Testis (tissue), 3 donors: ENCODE results near the gene HRC. TPM values are rescaled to one million over a fixed set of nuclear protein-coding genes. Genes with fewer than 3 reads are reported as not detected.
A peak's percentile ranks its signal among the peaks of the same experiment; 100 is the strongest.

Source experiments
- DNase-seq: peaks from one replicate; pipeline ENCODE4 v3.0.0-alpha.2; 2019
- H3K27ac ChIP-seq, 2 donors: fragments of 200-600 bp; sonication (generic); one replicate each; pipeline ENCODE4 v1.5.1; 2019
- H3K27me3 ChIP-seq: fragments of 200-600 bp; sonication (generic); one replicate; pipeline ENCODE4 v1.5.1; 2019
- H3K36me3 ChIP-seq: fragments of 200-600 bp; sonication (generic); one replicate; pipeline ENCODE4 v1.5.1; 2017; ENCODE audit warnings: low read depth; ENCODE audit errors: missing control alignments
- H3K4me1 ChIP-seq: fragments of 200-600 bp; sonication (generic); one replicate; pipeline ENCODE4 v1.5.1; 2019
- H3K4me3 ChIP-seq, 2 donors: fragments of 200-600 bp; sonication (generic); one replicate each; pipeline ENCODE4 v1.5.1; 2017 to 2019
- H3K9me3 ChIP-seq: fragments of 200-600 bp; sonication (generic); one replicate; pipeline ENCODE4 v1.5.1; 2017
- CTCF ChIP-seq, 3 experiments: fragments of 450-650 bp in 2 of 3; fragments of 200-600 bp in 1 of 3; sonication (generic) in 1 of 3; IDR thresholded peaks; one replicate each; pipeline ENCODE4 v1.5.1; 2016 to 2019; ENCODE audit warnings: antibody characterized with exemption in 3 of 3, mild to moderate bottlenecking in 2 of 3, moderate library complexity in 1 of 3
- POLR2A ChIP-seq: fragments of 450-650 bp; IDR thresholded peaks from one replicate; pipeline ENCODE4 v1.6.1; 2017; ENCODE audit warnings: antibody characterized with exemption, mild to moderate bottlenecking, moderate library complexity
- WGBS, 2 donors: methylation state at CpG; one replicate each; pipeline ENCODE4 v1.1.5; 2018; 5-methylcytosine and 5-hydroxymethylcytosine counted together
- intact Hi-C: fragments of 100-400 bp; cut with DNase I; formaldehyde crosslinking; loops from one replicate; pipeline ENCODE4 v1.15.1; 2023; ENCODE audit warnings: low total_unique reads
- polyA plus RNA-seq: library from polyadenylated mRNA; stranded (reverse); fragments of 350-450 nt; fragmentation: Illumina TruSeq; extraction: RNeasy Lipid Tissue Mini Kit (QIAGEN cat#74804); gene quantifications from one replicate; pipeline ENCODE4 v1.2.3, GENCODE V29; 2014; ENCODE audit warnings: low read depth, low replicate concordance; ENCODE audit not compliant: insufficient read depth
- total RNA-seq, 2 donors: library from RNA; depleted of rRNA; stranded (reverse); fragments of >200 nt; gene quantifications; one replicate each; pipeline ENCODE4 v1.2.3, GENCODE V29; 2016

HRC gene
- total and polyA plus RNA-seq, 3 donors from 2014 or later = 1.8 to 5.4 (median 4.1) TPM

DNA sequence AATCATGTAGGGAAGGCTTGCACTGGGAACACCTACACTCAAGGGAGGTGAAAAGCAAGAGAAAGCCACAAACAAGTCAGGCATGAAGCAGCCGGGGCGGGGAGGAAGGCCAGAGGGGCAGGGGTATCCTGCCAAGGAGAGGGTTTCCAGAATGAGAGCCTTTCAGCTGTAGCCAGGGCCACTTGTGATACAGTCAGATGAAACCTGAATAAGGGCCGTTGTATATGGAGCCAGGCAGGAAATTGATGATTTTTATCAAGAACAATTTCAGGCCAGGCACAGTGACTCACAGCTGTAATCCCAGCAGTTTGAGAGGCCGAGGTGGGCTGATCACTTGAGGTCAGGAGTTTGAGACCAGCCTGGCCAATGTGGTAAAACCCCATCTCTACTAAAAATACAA lies 6.8 kb upstream of the HRC start:
- DNase-seq = no peak
- intact Hi-C loops = no loop called here
- H3K4me3 ChIP-seq = no peak overlapping the region
- 62 to 78% methylated on average over 4 of the region's 4 CpGs for WGBS, 2 donors
- H3K27me3 ChIP-seq = no peaks in the 10 kb centered on the region
- no peaks in the 10 kb centered on the region for H3K9me3 ChIP-seq
- no peak for TF ChIP-seq CTCF (IDR thresholded peaks at IDR 0.05)
- no peak for TF ChIP-seq POLR2A
- no peaks in the 10 kb centered on the region for H3K36me3 ChIP-seq
- no peak overlapping the region for H3K27ac ChIP-seq
- peaks cover 8% of the 10 kb centered on the region for H3K4me1 ChIP-seq

- H3K27me3 ChIP-seq = no peaks in the 10 kb centered on the region
- no peaks in the 10 kb centered on the region for H3K36me3 ChIP-seq
- H3K27ac ChIP-seq = no peak overlapping the region
- intact Hi-C loops = no loop called here
- no peak for DNase-seq
- 89 to 95% methylated on average over 13 of the region's 13 CpGs for WGBS, 2 donors
- H3K4me3 ChIP-seq = no peak overlapping the region
- peaks cover 11% of the 10 kb centered on the region for H3K4me1 ChIP-seq
- no peaks in the 10 kb centered on the region for H3K9me3 ChIP-seq
- no peak for TF ChIP-seq POLR2A
- no peak for TF ChIP-seq CTCF (IDR thresholded peaks at IDR 0.05)
Observed at GRCh38 chr19:49160450-49161189, 5.4 kb upstream of the HRC start.

DNA sequence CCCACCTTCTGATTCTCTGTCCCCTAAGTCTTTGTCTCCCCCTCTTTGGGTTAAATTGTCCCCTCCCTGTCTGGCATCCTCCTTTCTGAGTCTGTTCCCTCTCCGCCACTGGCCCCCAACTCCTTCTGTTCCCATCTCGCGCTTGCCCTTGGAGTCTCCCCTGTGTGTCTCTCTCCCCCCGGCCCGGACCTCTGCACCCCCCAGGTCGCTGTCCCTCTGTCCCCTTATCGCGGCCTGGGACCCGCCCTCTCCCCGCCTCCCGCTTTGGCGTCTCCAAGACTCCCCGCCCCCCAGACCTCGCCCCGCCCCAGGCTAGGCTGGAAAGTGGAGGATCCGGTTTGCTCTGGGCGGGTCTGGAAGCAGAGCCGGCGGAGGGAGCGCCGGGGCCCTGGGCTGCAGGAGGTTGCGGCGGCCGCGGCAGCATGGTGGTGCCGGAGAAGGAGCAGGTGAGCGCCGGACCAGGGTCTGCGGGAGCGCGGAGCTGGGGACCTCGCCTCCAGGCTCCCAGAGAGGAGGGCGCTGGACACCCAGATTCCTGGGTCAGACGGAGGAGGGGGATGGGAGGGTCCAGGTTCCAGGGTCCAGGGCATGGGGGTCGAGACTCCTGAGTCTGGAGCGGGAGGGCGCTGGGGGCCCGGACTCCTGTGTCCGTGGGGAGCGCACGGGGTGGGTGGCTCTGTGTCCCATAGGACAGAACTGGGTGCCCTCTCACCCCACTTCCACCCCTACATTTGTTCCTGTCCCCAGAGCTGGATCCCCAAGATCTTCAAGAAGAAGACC lies 2.4 kb upstream of the HRC start, which contains the start of gene TRPM4:
TRPM4 (plus strand) TSS at position 348 of the 780 bp plus-strand sequence; CDS start at position 423, 75 bp downstream.
- H3K27ac ChIP-seq = peak within 1 kb of the TSS; percentile 70 to 85
- WGBS, 2 donors = 1 to 4% methylated on average over 13 to 38 of the region's 41 CpGs
- no peaks in the 10 kb centered on the region for H3K36me3 ChIP-seq
- H3K9me3 ChIP-seq = no peaks in the 10 kb centered on the region
- TF ChIP-seq POLR2A (peak; percentile 33), CTCF (IDR thresholded peaks at IDR 0.05) (no peak)
- peak within 1 kb of the TSS; percentile 73 to 76 for H3K4me3 ChIP-seq
- intact Hi-C loops = no loop called here
- no peaks in the 10 kb centered on the region for H3K27me3 ChIP-seq
- DNase-seq = peak; percentile 94
- H3K4me1 ChIP-seq = peaks cover 15% of the 10 kb centered on the region

DNA sequence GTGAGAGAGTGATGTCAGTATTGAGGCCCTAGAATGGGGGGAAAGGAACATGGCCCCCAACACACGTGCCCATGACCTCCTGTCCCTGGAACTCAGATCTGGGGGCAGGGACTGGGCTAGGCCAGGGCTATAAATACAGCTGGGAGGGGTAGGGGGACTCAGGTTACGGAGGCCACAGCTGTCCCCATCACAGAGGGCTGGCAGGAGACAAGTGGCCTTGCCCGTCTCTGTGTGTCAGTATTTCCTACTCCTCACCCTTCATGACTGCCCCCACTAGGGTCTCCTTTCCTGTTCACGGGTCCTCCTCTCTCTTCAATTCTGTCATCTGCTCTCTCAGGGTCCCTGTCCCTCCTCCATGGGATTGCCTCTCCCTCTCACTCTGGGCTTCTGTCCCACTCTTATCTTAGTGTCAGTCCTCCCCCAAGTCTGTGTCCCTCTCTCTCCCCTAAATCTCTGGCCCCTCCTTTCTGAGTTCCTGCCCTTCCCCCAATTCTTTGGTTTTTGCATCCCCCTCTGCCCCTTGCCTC lies 687 bp upstream of the HRC start:
- H3K4me3 ChIP-seq = no peak overlapping the region
- H3K4me1 ChIP-seq = peaks cover 20% of the 10 kb centered on the region
- H3K27ac ChIP-seq = peak overlapping the region; percentile 50 to 52
- WGBS, 2 donors = 41 to 57% methylated on average over 4 of the region's 4 CpGs
- TF ChIP-seq POLR2A (no peak), CTCF (IDR thresholded peaks at IDR 0.05) (no peak)
- no peaks in the 10 kb centered on the region for H3K9me3 ChIP-seq
- no peak for DNase-seq
- H3K27me3 ChIP-seq = no peaks in the 10 kb centered on the region
- intact Hi-C loops = no loop called here
- H3K36me3 ChIP-seq = no peaks in the 10 kb centered on the region
